ENCODE measurements around the gene HNRNPA3. TPM values are rescaled to one million over a fixed set of nuclear protein-coding genes. Genes with fewer than 3 reads are reported as not detected.

Gene HNRNPA3
- total and polyA plus RNA-seq, 2 experiments from 2014 or later = 151 to 290 TPM

DNA sequence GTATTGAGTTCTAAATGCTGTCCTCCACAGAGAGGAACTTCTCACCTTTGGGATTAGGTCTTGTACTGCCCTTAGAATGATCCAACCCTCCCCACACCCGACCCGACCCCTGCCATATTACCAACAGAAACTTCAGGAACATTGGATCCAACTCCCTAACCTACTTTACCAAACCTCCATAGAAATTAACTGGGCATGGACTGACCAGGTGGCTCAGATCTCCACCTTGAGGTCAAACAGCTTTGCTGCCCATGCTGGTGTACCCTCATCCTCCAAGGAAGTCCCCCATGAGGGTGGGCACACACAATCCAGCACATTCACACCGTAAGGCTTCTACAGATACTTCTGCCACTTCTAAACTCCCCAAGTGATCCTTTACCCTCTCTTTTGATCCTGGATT lies 30.5 kb downstream of the HNRNPA3 start:
- no peak for DNase-seq (ENCODE audit: low spot score)
- Histone ChIP-seq H3F3A (replicated peaks; ENCODE audit: low read depth) (no peaks in the 10 kb centered on the region), H3K36me3 (ENCODE audit: insufficient read depth) (no peaks in the 10 kb centered on the region), H2AFZ (no peak overlapping the region), H4K20me1 (replicated peaks; ENCODE audit: insufficient read depth) (peaks cover 52% of the 10 kb centered on the region), H3K4me1 (ENCODE audit: insufficient read depth) (peaks cover 44% of the 10 kb centered on the region), H3K4me3 (no peak overlapping the region), H3K27me3 (ENCODE audit: insufficient read depth) (no peaks in the 10 kb centered on the region), H3K27ac (ENCODE audit: low read depth) (0 out of 2 replicates have a peak overlapping the region, but pooled peaks have one; percentile 20), H3K79me2 (replicated peaks; ENCODE audit: insufficient read depth) (peaks cover 98% of the 10 kb centered on the region), H3K9me2 (ENCODE audit: insufficient read depth) (no peaks in the 10 kb centered on the region; the same call in 1 of the 2 replicates), H3K4me2 (peak overlapping the region; percentile 33; the same call in 1 of the 2 replicates)
- Mint-ChIP-seq H3K27ac (peak overlapping the region; percentile 36; the same call in 1 of the 2 replicates), H3K9me3 (no peaks in the 10 kb centered on the region), H3K4me1 (peaks cover 56% of the 10 kb centered on the region), H3K36me3 (ENCODE audit: low read depth) (no peaks in the 10 kb centered on the region; the same call in 2 of the 3 replicates), H3K4me3 (no peak overlapping the region), H3K27me3 (ENCODE audit: insufficient read depth, low read depth, poor library complexity) (peaks cover 9% of the 10 kb centered on the region)
- ATAC-seq = no peak
- TF ChIP-seq ZNF114 (CRISPR knock-in tag; IDR thresholded peaks at IDR 0.05) (no peak), ZNF331 (CRISPR knock-in tag; IDR thresholded peaks at IDR 0.05; ENCODE audit: low read depth) (no peak), JUNB (IDR thresholded peaks at IDR 0.05; ENCODE audit: unreplicated experiment) (no peak), STAT1 (IDR thresholded peaks at IDR 0.05; ENCODE audit: unreplicated experiment) (no peak), CREB1 (CRISPR knock-in tag; IDR thresholded peaks at IDR 0.05; ENCODE audit: low read depth) (no peak), POLR2AphosphoS5 (IDR thresholded peaks at IDR 0.05; ENCODE audit: low read depth) (no peak), EZH2phosphoT487 (IDR thresholded peaks at IDR 0.05; ENCODE audit: unreplicated experiment) (no peak), NANOG (IDR thresholded peaks at IDR 0.05; ENCODE audit: borderline replicate concordance) (no peak), EZH2 (IDR thresholded peaks at IDR 0.05; ENCODE audit: low read depth, unreplicated experiment) (no peak)
- TF ChIP-seq, protein P1, sequence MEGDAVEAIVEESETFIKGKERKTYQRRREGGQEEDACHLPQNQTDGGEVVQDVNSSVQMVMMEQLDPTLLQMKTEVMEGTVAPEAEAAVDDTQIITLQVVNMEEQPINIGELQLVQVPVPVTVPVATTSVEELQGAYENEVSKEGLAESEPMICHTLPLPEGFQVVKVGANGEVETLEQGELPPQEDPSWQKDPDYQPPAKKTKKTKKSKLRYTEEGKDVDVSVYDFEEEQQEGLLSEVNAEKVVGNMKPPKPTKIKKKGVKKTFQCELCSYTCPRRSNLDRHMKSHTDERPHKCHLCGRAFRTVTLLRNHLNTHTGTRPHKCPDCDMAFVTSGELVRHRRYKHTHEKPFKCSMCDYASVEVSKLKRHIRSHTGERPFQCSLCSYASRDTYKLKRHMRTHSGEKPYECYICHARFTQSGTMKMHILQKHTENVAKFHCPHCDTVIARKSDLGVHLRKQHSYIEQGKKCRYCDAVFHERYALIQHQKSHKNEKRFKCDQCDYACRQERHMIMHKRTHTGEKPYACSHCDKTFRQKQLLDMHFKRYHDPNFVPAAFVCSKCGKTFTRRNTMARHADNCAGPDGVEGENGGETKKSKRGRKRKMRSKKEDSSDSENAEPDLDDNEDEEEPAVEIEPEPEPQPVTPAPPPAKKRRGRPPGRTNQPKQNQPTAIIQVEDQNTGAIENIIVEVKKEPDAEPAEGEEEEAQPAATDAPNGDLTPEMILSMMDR (conservative IDR thresholded peaks at IDR 0.05; ENCODE audit: low read depth in 2 of 2) = no peak
- TF ChIP-seq, protein P2, sequence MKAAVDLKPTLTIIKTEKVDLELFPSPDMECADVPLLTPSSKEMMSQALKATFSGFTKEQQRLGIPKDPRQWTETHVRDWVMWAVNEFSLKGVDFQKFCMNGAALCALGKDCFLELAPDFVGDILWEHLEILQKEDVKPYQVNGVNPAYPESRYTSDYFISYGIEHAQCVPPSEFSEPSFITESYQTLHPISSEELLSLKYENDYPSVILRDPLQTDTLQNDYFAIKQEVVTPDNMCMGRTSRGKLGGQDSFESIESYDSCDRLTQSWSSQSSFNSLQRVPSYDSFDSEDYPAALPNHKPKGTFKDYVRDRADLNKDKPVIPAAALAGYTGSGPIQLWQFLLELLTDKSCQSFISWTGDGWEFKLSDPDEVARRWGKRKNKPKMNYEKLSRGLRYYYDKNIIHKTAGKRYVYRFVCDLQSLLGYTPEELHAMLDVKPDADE (IDR thresholded peaks at IDR 0.05) = no peak
- TF ChIP-seq, protein P3, sequence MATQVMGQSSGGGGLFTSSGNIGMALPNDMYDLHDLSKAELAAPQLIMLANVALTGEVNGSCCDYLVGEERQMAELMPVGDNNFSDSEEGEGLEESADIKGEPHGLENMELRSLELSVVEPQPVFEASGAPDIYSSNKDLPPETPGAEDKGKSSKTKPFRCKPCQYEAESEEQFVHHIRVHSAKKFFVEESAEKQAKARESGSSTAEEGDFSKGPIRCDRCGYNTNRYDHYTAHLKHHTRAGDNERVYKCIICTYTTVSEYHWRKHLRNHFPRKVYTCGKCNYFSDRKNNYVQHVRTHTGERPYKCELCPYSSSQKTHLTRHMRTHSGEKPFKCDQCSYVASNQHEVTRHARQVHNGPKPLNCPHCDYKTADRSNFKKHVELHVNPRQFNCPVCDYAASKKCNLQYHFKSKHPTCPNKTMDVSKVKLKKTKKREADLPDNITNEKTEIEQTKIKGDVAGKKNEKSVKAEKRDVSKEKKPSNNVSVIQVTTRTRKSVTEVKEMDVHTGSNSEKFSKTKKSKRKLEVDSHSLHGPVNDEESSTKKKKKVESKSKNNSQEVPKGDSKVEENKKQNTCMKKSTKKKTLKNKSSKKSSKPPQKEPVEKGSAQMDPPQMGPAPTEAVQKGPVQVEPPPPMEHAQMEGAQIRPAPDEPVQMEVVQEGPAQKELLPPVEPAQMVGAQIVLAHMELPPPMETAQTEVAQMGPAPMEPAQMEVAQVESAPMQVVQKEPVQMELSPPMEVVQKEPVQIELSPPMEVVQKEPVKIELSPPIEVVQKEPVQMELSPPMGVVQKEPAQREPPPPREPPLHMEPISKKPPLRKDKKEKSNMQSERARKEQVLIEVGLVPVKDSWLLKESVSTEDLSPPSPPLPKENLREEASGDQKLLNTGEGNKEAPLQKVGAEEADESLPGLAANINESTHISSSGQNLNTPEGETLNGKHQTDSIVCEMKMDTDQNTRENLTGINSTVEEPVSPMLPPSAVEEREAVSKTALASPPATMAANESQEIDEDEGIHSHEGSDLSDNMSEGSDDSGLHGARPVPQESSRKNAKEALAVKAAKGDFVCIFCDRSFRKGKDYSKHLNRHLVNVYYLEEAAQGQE (IDR thresholded peaks at IDR 0.05; ENCODE audit: unreplicated experiment) = no peak
- TF ChIP-seq, protein P4, sequence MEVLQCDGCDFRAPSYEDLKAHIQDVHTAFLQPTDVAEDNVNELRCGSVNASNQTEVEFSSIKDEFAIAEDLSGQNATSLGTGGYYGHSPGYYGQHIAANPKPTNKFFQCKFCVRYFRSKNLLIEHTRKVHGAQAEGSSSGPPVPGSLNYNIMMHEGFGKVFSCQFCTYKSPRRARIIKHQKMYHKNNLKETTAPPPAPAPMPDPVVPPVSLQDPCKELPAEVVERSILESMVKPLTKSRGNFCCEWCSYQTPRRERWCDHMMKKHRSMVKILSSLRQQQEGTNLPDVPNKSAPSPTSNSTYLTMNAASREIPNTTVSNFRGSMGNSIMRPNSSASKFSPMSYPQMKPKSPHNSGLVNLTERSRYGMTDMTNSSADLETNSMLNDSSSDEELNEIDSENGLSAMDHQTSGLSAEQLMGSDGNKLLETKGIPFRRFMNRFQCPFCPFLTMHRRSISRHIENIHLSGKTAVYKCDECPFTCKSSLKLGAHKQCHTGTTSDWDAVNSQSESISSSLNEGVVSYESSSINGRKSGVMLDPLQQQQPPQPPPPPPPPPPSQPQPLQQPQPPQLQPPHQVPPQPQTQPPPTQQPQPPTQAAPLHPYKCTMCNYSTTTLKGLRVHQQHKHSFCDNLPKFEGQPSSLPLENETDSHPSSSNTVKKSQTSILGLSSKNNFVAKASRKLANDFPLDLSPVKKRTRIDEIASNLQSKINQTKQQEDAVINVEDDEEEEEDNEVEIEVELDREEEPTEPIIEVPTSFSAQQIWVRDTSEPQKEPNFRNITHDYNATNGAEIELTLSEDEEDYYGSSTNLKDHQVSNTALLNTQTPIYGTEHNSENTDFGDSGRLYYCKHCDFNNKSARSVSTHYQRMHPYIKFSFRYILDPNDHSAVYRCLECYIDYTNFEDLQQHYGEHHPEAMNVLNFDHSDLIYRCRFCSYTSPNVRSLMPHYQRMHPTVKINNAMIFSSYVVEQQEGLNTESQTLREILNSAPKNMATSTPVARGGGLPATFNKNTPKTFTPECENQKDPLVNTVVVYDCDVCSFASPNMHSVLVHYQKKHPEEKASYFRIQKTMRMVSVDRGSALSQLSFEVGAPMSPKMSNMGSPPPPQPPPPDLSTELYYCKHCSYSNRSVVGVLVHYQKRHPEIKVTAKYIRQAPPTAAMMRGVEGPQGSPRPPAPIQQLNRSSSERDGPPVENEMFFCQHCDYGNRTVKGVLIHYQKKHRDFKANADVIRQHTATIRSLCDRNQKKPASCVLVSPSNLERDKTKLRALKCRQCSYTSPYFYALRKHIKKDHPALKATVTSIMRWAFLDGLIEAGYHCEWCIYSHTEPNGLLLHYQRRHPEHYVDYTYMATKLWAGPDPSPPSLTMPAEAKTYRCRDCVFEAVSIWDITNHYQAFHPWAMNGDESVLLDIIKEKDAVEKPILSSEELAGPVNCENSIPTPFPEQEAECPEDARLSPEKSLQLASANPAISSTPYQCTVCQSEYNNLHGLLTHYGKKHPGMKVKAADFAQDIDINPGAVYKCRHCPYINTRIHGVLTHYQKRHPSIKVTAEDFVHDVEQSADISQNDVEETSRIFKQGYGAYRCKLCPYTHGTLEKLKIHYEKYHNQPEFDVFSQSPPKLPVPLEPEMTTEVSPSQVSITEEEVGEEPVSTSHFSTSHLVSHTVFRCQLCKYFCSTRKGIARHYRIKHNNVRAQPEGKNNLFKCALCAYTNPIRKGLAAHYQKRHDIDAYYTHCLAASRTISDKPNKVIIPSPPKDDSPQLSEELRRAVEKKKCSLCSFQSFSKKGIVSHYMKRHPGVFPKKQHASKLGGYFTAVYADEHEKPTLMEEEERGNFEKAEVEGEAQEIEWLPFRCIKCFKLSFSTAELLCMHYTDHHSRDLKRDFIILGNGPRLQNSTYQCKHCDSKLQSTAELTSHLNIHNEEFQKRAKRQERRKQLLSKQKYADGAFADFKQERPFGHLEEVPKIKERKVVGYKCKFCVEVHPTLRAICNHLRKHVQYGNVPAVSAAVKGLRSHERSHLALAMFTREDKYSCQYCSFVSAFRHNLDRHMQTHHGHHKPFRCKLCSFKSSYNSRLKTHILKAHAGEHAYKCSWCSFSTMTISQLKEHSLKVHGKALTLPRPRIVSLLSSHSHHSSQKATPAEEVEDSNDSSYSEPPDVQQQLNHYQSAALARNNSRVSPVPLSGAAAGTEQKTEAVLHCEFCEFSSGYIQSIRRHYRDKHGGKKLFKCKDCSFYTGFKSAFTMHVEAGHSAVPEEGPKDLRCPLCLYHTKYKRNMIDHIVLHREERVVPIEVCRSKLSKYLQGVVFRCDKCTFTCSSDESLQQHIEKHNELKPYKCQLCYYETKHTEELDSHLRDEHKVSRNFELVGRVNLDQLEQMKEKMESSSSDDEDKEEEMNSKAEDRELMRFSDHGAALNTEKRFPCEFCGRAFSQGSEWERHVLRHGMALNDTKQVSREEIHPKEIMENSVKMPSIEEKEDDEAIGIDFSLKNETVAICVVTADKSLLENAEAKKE (CRISPR knock-in tag; IDR thresholded peaks at IDR 0.05) = no peak
